Lower lobe of right lung (tissue), 2 donors: Measurements from ENCODE around the gene SDR9C7. TPM values are rescaled to one million over a fixed set of nuclear protein-coding genes. Genes with fewer than 3 reads are reported as not detected.

Experiments
- ATAC-seq, 2 donors: fragments of 200-7000 bp; cut with Tn5 transposase; one replicate each; pipeline ENCODE4 v1.9.1; 2020 to 2022; ENCODE audit warnings: mild to moderate bottlenecking in 2 of 2, moderate library complexity in 2 of 2
- DNase-seq: peaks from one replicate; pipeline ENCODE4 v3.0.0-alpha.2; 2020
- H3K27ac ChIP-seq: fragments of 200-600 bp; one replicate; pipeline ENCODE4 v1.8.0; 2022
- H3K27me3 ChIP-seq: fragments of 200-600 bp; one replicate; pipeline ENCODE4 v1.8.0; 2022; ENCODE audit warnings: low read depth
- H3K36me3 ChIP-seq: fragments of 200-600 bp; one replicate; pipeline ENCODE4 v1.8.0; 2022; ENCODE audit warnings: mild to moderate bottlenecking
- H3K4me1 ChIP-seq: fragments of 200-600 bp; one replicate; pipeline ENCODE4 v1.8.0; 2022
- H3K4me3 ChIP-seq: fragments of 200-600 bp; one replicate; pipeline ENCODE4 v1.8.0; 2022; ENCODE audit warnings: mild to moderate bottlenecking
- H3K9me3 ChIP-seq: fragments of 200-600 bp; one replicate; pipeline ENCODE4 v1.8.0; 2022
- CTCF ChIP-seq: fragments of 200-600 bp; IDR thresholded peaks from one replicate; pipeline ENCODE4 v1.8.0; 2022; ENCODE audit warnings: antibody characterized with exemption, mild to moderate bottlenecking
- intact Hi-C: fragments of 100-400 bp; cut with DNase I; formaldehyde crosslinking; loops from one replicate; pipeline ENCODE4 v1.11.0; 2022
- total RNA-seq: library from RNA; stranded (reverse); fragmentation: NEBNext Ultra II Directional; extraction: Animal tissue kit (Norgen Biotek cat#: 25700); gene quantifications from one replicate; pipeline ENCODE4 v1.2.1, GENCODE V29; 2021
- donor health status: DM: no; HTN: yes; CAD: no; lungs with severe emphysema.

The SDR9C7 gene
- total RNA-seq, 1 donor from 2014 or later = not detected

- TF ChIP-seq CTCF = no peak
- intact Hi-C loops = no loop called here
- no peaks in the 10 kb centered on the region for H3K36me3 ChIP-seq
- no peaks in the 10 kb centered on the region for H3K27me3 ChIP-seq
- no peaks in the 10 kb centered on the region for H3K9me3 ChIP-seq
- H3K4me1 ChIP-seq = peaks cover 15% of the 10 kb centered on the region
- DNase-seq (no peak), ATAC-seq (peak; percentile 32 to 43)
- H3K4me3 ChIP-seq = no peak overlapping the region
- H3K27ac ChIP-seq = peak overlapping the region; percentile 8
Observed at GRCh38 chr12:56877195-56878009, 56.8 kb downstream of the SDR9C7 start.

- DNase-seq = no peak
- H3K4me1 ChIP-seq = peaks cover 11% of the 10 kb centered on the region
- H3K27ac ChIP-seq = no peak overlapping the region
- intact Hi-C loops = no loop called here
- no peak for TF ChIP-seq CTCF
- no peak for ATAC-seq
- no peaks in the 10 kb centered on the region for H3K36me3 ChIP-seq
- H3K27me3 ChIP-seq = no peaks in the 10 kb centered on the region
- H3K9me3 ChIP-seq = no peaks in the 10 kb centered on the region
- no peak overlapping the region for H3K4me3 ChIP-seq
Observed at GRCh38 chr12:56874821-56875220, 59.4 kb downstream of the SDR9C7 start.

- no peaks in the 10 kb centered on the region for H3K9me3 ChIP-seq
- ATAC-seq = no peak
- intact Hi-C loops = no loop called here
- TF ChIP-seq CTCF = no peak
- no peaks in the 10 kb centered on the region for H3K27me3 ChIP-seq
- peaks cover 11% of the 10 kb centered on the region for H3K4me1 ChIP-seq
- no peak overlapping the region for H3K4me3 ChIP-seq
- no peaks in the 10 kb centered on the region for H3K36me3 ChIP-seq
- no peak for DNase-seq
- H3K27ac ChIP-seq = no peak overlapping the region
Observed at GRCh38 chr12:56873382-56873781, 60.8 kb downstream of the SDR9C7 start.

Other genes starting within 250 kb of the SDR9C7 start
- gene PTGES3, start 246.1 kb downstream of the SDR9C7 start, total RNA-seq = 198 TPM
- 673 TPM for gene NACA, start 209.1 kb downstream of the SDR9C7 start, total RNA-seq
- gene PRIM1, start 182.1 kb downstream of the SDR9C7 start, total RNA-seq = 7.7 TPM
- gene HSD17B6, start 171.1 kb downstream of the SDR9C7 start, total RNA-seq = 93.8 TPM
- gene RDH16, start 23.2 kb upstream of the SDR9C7 start, total RNA-seq = 0.53 TPM
- 6.8 TPM for gene ZBTB39, start 72.1 kb upstream of the SDR9C7 start, total RNA-seq
- gene TAC3, start 82.1 kb upstream of the SDR9C7 start, total RNA-seq = not detected
- gene MYO1A, start 115.7 kb upstream of the SDR9C7 start, total RNA-seq = 2.9 TPM
- gene NEMP1, start 144.4 kb upstream of the SDR9C7 start, total RNA-seq = 19.1 TPM
- 28.9 TPM for gene NAB2, start 154.7 kb upstream of the SDR9C7 start, total RNA-seq
- 269 TPM for gene STAT6, start 177.0 kb upstream of the SDR9C7 start, total RNA-seq
- gene LRP1, start 194.1 kb upstream of the SDR9C7 start, total RNA-seq = 404 TPM
- not detected for gene LRP1-AS, start 213.2 kb upstream of the SDR9C7 start, total RNA-seq